Suprapubic skin (tissue), 4 donors: Measurements from ENCODE around the gene DENND1C.

Experiments used
- CTCF ChIP-seq, 2 donors: fragments of 200-600 bp in 1 of 2; fragments of 450-650 bp in 1 of 2; sonication (generic) in 1 of 2; IDR thresholded peaks; one replicate each; pipeline ENCODE4 v1.5.1; 2016 to 2019; ENCODE audit warnings: antibody characterized with exemption in 2 of 2, mild to moderate bottlenecking in 1 of 2, moderate library complexity in 1 of 2
- POLR2A ChIP-seq, 2 donors: fragments of 450-650 bp; IDR thresholded peaks; one replicate each; pipeline ENCODE4 v1.6.1; 2017; ENCODE audit warnings: antibody characterized with exemption in 2 of 2, mild to moderate bottlenecking in 2 of 2, moderate library complexity in 2 of 2
- POLR2AphosphoS5 ChIP-seq, 3 donors: sonication (generic); formaldehyde crosslinking; IDR thresholded peaks; one replicate each; pipeline ENCODE4 v1.6.1; 2017; ENCODE audit warnings: antibody characterized with exemption in 3 of 3

- TF ChIP-seq POLR2AphosphoS5 (IDR thresholded peaks at IDR 0.05) (no peak), CTCF (IDR thresholded peaks at IDR 0.05) (no peak), POLR2A (IDR thresholded peaks at IDR 0.05) (no peak)
Measured at GRCh38 chr19:6489278-6490061, 7.9 kb upstream of the DENND1C start.
